Astrocyte (in vitro differentiated cells and primary cell): Measurements from ENCODE around the gene TSHZ1. TPM values are rescaled to one million over a fixed set of nuclear protein-coding genes. Genes with fewer than 3 reads are reported as not detected.

Experiments
- DNase-seq: peaks from one replicate; pipeline ENCODE4 v3.0.0-alpha.2; 2010; ENCODE audit warnings: low read depth
- FAIRE-seq: peaks from 2 replicates; lab custom pipeline; 2011; peaks lifted over from hg19 to GRCh38; lab: Jason Lieb, UNC
- H2AFZ ChIP-seq: 2 replicates; pipeline ENCODE4 v1.6.0; 2012; ENCODE audit warnings: low read depth, low read length, inconsistent platforms
- H3K27ac ChIP-seq: 2 replicates; pipeline ENCODE4 v1.5.1; 2011; ENCODE audit warnings: low read depth, low read length, inconsistent platforms
- H3K27me3 ChIP-seq: 2 replicates; pipeline ENCODE4 v1.6.0; 2011; ENCODE audit warnings: low read length, inconsistent platforms; ENCODE audit not compliant: insufficient read depth
- H3K36me3 ChIP-seq: 2 replicates; pipeline ENCODE4 v1.5.1; 2011; ENCODE audit warnings: low read length, inconsistent platforms; ENCODE audit not compliant: insufficient read depth
- H3K4me1 ChIP-seq: 2 replicates; pipeline ENCODE4 v1.5.1; 2011; ENCODE audit warnings: low read length, inconsistent platforms; ENCODE audit not compliant: insufficient read depth
- H3K4me2 ChIP-seq: 2 replicates; pipeline ENCODE4 v1.6.0; 2012; ENCODE audit warnings: low read length, inconsistent platforms
- H3K4me3 ChIP-seq: 2 replicates; pipeline ENCODE4 v1.5.1; 2011; ENCODE audit warnings: low read depth, mild to moderate bottlenecking, low read length, inconsistent platforms; ENCODE audit not compliant: insufficient read depth
- H3K79me2 ChIP-seq: 2 replicates; pipeline ENCODE4 v1.6.0; 2012; ENCODE audit warnings: mild to moderate bottlenecking, low read length, inconsistent platforms; ENCODE audit not compliant: insufficient read depth
- H3K9ac ChIP-seq: 2 replicates; pipeline ENCODE4 v1.6.0; 2012; ENCODE audit warnings: mild to moderate bottlenecking, low read length, inconsistent platforms
- H3K9me3 ChIP-seq: 2 replicates; pipeline ENCODE4 v1.5.1; 2012; ENCODE audit warnings: low read depth, mild to moderate bottlenecking, low read length, inconsistent platforms; ENCODE audit not compliant: insufficient read depth
- H4K20me1 ChIP-seq: 2 replicates; pipeline ENCODE4 v1.6.0; 2012; ENCODE audit warnings: low read length, inconsistent platforms; ENCODE audit not compliant: insufficient read depth
- H3K27ac Mint-ChIP-seq: one replicate; pipeline ENCODE4 v1.8.0; 2021; ENCODE audit warnings: mild to moderate bottlenecking, mixed read lengths; ENCODE audit not compliant: unreplicated experiment
- H3K27me3 Mint-ChIP-seq: one replicate; pipeline ENCODE4 v1.8.0; 2021; ENCODE audit warnings: low read depth, mixed read lengths; ENCODE audit not compliant: unreplicated experiment
- H3K36me3 Mint-ChIP-seq: one replicate; pipeline ENCODE4 v1.8.0; 2021; ENCODE audit warnings: low read depth, mixed read lengths; ENCODE audit not compliant: unreplicated experiment
- H3K4me1 Mint-ChIP-seq: one replicate; pipeline ENCODE4 v1.8.0; 2021; ENCODE audit warnings: low read depth, mixed read lengths; ENCODE audit not compliant: unreplicated experiment
- H3K4me3 Mint-ChIP-seq: one replicate; pipeline ENCODE4 v1.8.0; 2021; ENCODE audit warnings: mild to moderate bottlenecking, moderate library complexity, mixed read lengths; ENCODE audit not compliant: unreplicated experiment
- H3K9me3 Mint-ChIP-seq: one replicate; pipeline ENCODE4 v1.8.0; 2021; ENCODE audit warnings: mild to moderate bottlenecking, mixed read lengths; ENCODE audit not compliant: unreplicated experiment
- EZH2 ChIP-seq: IDR thresholded peaks from 2 replicates; pipeline ENCODE4 v1.6.1; 2012; ENCODE audit warnings: mild to moderate bottlenecking, low read length, inconsistent platforms; ENCODE audit not compliant: insufficient read depth
- total RNA-seq: library from RNA; stranded (reverse); gene quantifications from 2 replicates; pipeline ENCODE4 v1.2.1, GENCODE V29; 2021
- TF ChIP-seq, protein P1 (sequence below): IDR thresholded peaks from 2 replicates; pipeline ENCODE4 v1.5.1; 2011; ENCODE audit warnings: low read depth, mild to moderate bottlenecking, inconsistent platforms, low read length, moderate library complexity; ENCODE audit not compliant: insufficient read depth

TSHZ1 gene
- total RNA-seq, 1 donor from 2014 or later = 2.9 TPM

DNA sequence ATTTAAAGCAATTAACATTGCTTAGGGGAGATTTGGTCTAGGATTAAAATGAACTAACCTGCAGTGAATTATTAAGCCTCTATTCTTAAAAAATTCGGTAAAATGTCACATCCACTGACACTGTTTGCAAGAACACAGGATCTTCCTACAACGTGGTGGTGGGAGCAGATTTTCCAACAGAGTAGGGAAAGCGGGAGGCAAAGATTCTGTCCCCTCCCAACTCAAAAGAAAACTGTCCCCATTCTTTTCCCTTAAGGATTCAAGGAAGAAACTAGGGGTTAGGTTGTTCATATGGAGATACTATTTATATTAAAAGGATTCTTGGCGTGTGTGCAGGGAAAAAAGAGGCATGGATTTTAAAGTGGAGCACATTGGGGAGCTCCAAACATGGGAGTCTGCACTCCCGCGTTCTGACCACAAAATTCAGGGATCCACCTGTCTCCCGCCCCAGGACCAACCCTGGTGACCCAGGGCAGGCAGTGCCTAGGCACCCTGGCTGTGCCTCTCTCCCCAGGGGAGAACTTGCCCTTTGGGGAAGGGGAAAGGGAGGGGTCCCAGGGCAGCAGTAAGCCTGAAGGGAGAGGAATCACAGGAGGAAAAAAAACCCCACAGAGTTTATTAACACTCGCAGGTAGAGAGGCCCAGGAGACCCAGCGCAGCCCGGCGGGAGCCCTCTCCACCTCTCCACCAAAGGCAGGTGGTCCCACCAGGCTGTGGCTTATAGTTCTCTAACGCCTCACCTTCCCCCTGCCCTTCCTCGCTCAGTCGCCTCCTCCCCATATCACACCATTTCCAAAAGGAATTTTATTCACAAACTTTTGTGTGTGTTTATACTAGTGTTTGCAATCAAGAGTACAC is 3.9 kb upstream of the TSHZ1 start:
- FAIRE-seq (no peak), DNase-seq (no peak)
- Histone ChIP-seq H3K4me3 (peak overlapping the region; percentile 79), H4K20me1 (peaks cover 47% of the 10 kb centered on the region), H2AFZ (no peak overlapping the region), H3K9ac (peak overlapping the region; percentile 76), H3K4me1 (peaks cover 35% of the 10 kb centered on the region), H3K36me3 (no peaks in the 10 kb centered on the region), H3K27ac (no peak overlapping the region), H3K4me2 (peak overlapping the region; percentile 88), H3K27me3 (no peaks in the 10 kb centered on the region), H3K9me3 (no peaks in the 10 kb centered on the region), H3K79me2 (peaks cover 61% of the 10 kb centered on the region)
- Mint-ChIP-seq H3K4me1 (peaks cover 26% of the 10 kb centered on the region), H3K27me3 (peaks cover 39% of the 10 kb centered on the region), H3K27ac (no peak overlapping the region), H3K4me3 (peak overlapping the region; percentile 90), H3K9me3 (no peaks in the 10 kb centered on the region), H3K36me3 (no peaks in the 10 kb centered on the region)
- TF ChIP-seq EZH2 = no peak
- TF ChIP-seq, protein P1, sequence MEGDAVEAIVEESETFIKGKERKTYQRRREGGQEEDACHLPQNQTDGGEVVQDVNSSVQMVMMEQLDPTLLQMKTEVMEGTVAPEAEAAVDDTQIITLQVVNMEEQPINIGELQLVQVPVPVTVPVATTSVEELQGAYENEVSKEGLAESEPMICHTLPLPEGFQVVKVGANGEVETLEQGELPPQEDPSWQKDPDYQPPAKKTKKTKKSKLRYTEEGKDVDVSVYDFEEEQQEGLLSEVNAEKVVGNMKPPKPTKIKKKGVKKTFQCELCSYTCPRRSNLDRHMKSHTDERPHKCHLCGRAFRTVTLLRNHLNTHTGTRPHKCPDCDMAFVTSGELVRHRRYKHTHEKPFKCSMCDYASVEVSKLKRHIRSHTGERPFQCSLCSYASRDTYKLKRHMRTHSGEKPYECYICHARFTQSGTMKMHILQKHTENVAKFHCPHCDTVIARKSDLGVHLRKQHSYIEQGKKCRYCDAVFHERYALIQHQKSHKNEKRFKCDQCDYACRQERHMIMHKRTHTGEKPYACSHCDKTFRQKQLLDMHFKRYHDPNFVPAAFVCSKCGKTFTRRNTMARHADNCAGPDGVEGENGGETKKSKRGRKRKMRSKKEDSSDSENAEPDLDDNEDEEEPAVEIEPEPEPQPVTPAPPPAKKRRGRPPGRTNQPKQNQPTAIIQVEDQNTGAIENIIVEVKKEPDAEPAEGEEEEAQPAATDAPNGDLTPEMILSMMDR = no peak

DNA sequence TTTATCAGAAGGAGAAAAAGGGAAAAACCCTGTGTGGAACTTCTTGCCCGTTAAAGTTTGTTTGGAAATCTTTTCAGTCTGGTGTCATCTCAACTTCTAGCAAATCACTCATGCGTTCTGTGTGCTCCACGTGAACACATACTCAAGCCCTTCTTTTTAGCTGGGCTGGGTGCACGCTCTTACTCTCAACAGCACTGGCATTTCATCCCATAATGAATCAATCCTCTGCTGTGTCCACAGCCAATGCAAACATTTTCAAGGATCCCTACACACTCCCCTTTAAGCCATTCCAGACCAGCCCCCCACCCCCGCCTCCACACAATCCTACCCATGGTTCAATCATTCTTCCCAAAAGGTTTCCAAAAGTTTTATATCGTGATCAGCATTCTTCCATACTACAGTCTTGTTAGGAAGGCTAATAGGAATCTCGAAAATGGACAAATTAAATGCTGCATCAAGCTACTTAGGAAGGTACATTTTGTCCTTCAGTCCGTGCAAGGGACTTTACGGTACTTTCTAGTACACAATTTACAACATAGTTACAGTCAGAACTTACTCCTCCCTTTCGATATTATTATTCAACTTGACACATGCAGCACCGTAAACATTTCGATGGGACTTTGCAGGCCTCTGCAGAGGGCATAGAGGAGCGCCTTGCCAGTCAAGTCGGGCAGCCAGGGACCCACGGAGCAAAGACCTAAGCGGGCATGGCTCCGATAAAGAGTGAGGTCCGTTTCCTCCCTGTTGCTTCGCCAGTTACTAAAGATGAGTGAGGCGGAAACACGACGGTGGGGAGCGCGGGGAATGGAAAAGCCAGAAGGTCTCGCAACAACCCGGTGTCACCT is 3.1 kb upstream of the TSHZ1 start:
- peak overlapping the region; percentile 79 for H3K4me3 ChIP-seq
- H2AFZ ChIP-seq = peak overlapping the region; percentile 76
- no peaks in the 10 kb centered on the region for H3K36me3 ChIP-seq
- H4K20me1 ChIP-seq = peaks cover 47% of the 10 kb centered on the region
- H3K27me3 Mint-ChIP-seq = peaks cover 37% of the 10 kb centered on the region
- no peaks in the 10 kb centered on the region for H3K36me3 Mint-ChIP-seq
- H3K27ac Mint-ChIP-seq = peak overlapping the region; percentile 58
- H3K4me1 ChIP-seq = peaks cover 36% of the 10 kb centered on the region
- no peaks in the 10 kb centered on the region for H3K9me3 Mint-ChIP-seq
- no peak for TF ChIP-seq EZH2
- TF ChIP-seq, protein P1 = no peak
- no peaks in the 10 kb centered on the region for H3K9me3 ChIP-seq
- peaks cover 26% of the 10 kb centered on the region for H3K4me1 Mint-ChIP-seq
- no peaks in the 10 kb centered on the region for H3K27me3 ChIP-seq
- DNase-seq (peak; percentile 59), FAIRE-seq (no peak)
- H3K9ac ChIP-seq = peak overlapping the region; percentile 76
- peak overlapping the region; percentile 70 for H3K27ac ChIP-seq
- H3K4me3 Mint-ChIP-seq = peak overlapping the region; percentile 90
- H3K4me2 ChIP-seq = peak overlapping the region; percentile 88
- H3K79me2 ChIP-seq = peaks cover 62% of the 10 kb centered on the region
